ENCODE data around the gene PHF3.

GRCh38 chr6:63635588-63636517, at the start of gene PHF3:
- TF ChIP-seq GATA2 (IDR thresholded peaks at IDR 0.05; ENCODE audit: low read depth, low read length) = no peak
- TF ChIP-seq GATA3 (IDR thresholded peaks at IDR 0.05; ENCODE audit: low read depth, low read length) = no peak

Measured in SH-SY5Y (cell line).